Bronchus fibroblast of lung (primary cell): Measurements from ENCODE around the gene IL17RD. TPM values are rescaled to one million over a fixed set of nuclear protein-coding genes. Genes with fewer than 3 reads are reported as not detected.

Experiments
- total RNA-seq: library from RNA; depleted of rRNA; stranded (reverse); fragments of >200 nt; gene quantifications from 2 replicates; pipeline ENCODE4 v1.2.3, GENCODE V29; 2015

The IL17RD gene
- 1.6 and 2.0 TPM in 2 replicates for total RNA-seq

DNA sequence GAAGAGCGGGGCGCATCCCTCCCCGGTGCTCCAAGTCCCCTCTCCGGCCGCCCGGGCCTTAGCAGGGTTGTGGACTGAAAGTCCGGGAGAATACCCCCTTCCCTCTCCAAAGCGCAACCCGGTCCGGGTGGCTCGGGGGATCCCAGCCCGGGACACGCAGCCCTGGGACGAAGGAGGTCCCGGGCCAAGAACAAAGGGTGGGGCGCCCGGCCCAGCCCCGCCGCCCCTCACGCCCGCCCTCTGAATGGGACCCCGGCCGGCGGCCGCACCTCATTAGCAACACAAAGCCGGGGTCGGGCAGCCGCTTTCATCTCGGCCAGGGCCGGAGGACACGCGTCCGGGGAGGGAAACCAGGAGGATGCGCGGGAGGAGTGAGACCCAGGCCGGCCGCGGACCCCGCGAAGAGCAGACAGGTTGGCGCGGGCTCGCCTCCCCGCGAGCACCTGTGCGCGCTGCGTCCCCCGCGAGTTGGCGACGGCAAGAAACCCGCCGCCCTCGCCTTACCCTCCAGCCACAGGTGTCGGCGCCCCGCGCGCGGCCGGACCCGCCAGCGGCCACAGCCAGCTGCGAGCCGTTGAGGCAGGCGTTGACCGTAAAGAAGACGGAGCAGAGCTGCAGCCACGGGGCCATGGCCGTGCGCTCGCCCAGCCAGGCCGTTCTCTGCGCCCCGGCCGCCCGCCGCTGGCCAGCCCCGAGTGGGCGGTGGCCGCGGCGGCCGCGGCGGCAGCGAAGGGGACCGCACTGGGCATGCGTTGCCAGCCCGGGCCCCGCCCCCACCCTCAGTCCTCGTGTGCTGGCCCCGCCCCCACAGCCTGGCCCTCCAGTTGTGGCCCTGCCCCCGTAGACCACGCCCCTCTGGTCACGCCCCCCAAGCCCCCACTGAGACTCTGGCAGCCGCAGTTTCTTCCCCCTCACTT lies at the start of gene IL17RD:
Gene IL17RD (minus strand): TSS at position 697 of the 917 bp plus-strand sequence. CDS start 67 bp downstream, at position 630.

DNA sequence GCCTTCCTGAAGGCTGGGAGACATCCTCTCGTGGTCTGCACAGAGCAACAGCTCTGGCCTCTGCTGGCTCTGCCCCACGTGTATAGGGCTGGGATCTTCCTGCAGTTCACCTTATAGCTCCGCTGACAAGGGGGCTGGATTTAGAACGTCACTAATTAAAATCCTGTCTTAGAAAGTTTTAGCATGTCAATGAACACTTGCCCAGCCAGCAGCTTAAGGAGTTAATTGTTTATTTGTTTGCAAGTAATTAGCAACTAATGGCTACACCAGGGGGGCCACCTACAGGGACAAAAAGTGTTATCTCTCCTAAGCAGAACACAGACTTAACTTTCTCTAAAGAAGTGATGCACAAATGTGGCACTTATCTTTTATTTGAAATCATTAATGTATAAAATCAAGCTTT lies 34.7 kb upstream of the IL17RD start, which contains the start of gene HESX1:
Gene HESX1 (minus strand): TSS at position 84 of the 403 bp plus-strand sequence. CDS start 60 bp downstream, at position 24.

DNA sequence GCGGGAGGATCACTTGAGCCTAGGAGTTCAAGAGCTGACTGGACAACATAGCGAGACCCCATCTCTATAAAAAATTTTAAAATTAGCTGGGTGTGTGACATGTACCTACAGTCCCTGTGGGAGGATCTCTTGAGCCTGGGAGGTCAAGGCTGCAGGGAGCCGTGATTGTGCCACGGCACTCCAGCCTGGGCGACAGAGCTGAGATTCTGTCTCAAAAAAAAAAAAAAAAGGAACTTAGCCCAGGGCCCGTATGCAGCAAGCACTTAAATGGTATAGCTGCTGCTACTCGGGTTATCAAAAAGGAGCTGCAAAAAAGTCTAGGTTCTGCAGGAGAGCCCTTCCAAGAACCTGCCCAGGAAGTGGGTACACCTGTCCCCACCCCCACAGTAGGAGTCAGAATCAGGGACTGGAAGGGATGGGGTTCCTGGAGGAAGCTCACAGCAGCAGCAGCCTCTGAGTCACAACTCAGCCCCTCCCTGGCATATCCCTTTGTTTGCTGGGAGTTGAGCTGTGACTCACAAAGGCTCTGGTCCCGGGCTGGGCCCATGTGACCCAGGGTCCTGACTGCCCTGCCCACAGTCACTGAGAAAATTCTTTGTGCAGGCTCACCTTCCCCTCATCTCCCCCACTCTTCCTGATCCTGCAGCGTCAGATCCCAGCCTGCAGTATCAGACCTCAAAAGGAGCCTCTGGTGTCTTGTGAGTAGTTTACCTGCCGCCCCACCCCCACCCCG lies 104.9 kb downstream of the IL17RD start, which contains the start of gene SPATA12:
Gene SPATA12 (plus strand): TSS at position 576 of the 733 bp plus-strand sequence. CDS start 13,031 bp downstream, outside the sequence.

Other genes with a start within 250 kb of the IL17RD start
- gene SPATA12, start 104.7 kb downstream of the IL17RD start, total RNA-seq = under 0.01 and 0.15 TPM in 2 replicates
- 0.30 and 1.0 TPM in 2 replicates for gene HESX1, start 34.6 kb upstream of the IL17RD start, total RNA-seq
- gene APPL1, start 62.4 kb upstream of the IL17RD start, total RNA-seq = 21.1 and 23.4 TPM in 2 replicates
- not detected in 2 replicates for gene ASB14, start 127.3 kb upstream of the IL17RD start, total RNA-seq